22Rv1 (cell line): ENCODE results near the gene NPC1L1.

Source experiments
- CTCF ChIP-seq: fragments of 450-650 bp; IDR thresholded peaks from 2 replicates; pipeline ENCODE4 v1.5.1; 2017; ENCODE audit warnings: mild to moderate bottlenecking
- ZFX ChIP-seq: fragments of 450-650 bp; IDR thresholded peaks from 2 replicates; pipeline ENCODE4 v1.6.1; 2017; ENCODE audit warnings: antibody characterized with exemption, borderline replicate concordance

- TF ChIP-seq CTCF = no peak
- no peak for TF ChIP-seq ZFX
Observed at GRCh38 chr7:44470135-44470479, 71.0 kb downstream of the NPC1L1 start.
